Measurements from ENCODE around the gene HAAO.

GRCh38 chr2:42752314-42752713 is 40.1 kb downstream of the HAAO start:
- TF ChIP-seq CTCF (IDR thresholded peaks at IDR 0.05; ENCODE audit: extremely low read depth in 1 of 2, insufficient read depth in 1 of 2, low read depth in 1 of 2, low read length in 2 of 2) = no peak
- TF ChIP-seq POLR2AphosphoS5 (IDR thresholded peaks at IDR 0.05; ENCODE audit: insufficient read depth, low read depth, low read length) = no peak
- no peak for TF ChIP-seq POLR2A (IDR thresholded peaks at IDR 0.05; ENCODE audit: low read depth, low read length)
- TF ChIP-seq MAX (IDR thresholded peaks at IDR 0.05; ENCODE audit: insufficient read depth, insufficient read length) = no peak
- TF ChIP-seq EZH2 (IDR thresholded peaks at IDR 0.05; ENCODE audit: borderline replicate concordance, low read depth, low read length, severe bottlenecking) = no peak
- no peak for TF ChIP-seq GATA2 (IDR thresholded peaks at IDR 0.05; ENCODE audit: insufficient read depth, insufficient read length, low read depth, low read length)
- TF ChIP-seq JUN (IDR thresholded peaks at IDR 0.05; ENCODE audit: borderline replicate concordance, insufficient read depth, insufficient read length, low read depth) = no peak
- no peak for TF ChIP-seq MYC (IDR thresholded peaks at IDR 0.05; ENCODE audit: low read depth, low read length)
